OCI-LY1 (cell line): ENCODE data around the gene IZUMO4.

Source experiments
- H2AFZ ChIP-seq: fragments of 200-600 bp; sonication (generic), shearing (Covaris generic); 2 replicates; pipeline ENCODE4 v1.6.0; 2014; ENCODE audit warnings: antibody characterized with exemption, mild to moderate bottlenecking, low read length
- H3F3A ChIP-seq: fragments of 200-600 bp; sonication (generic), shearing (Covaris generic); 2 replicates; pipeline ENCODE4 v1.6.0; 2014; ENCODE audit warnings: mild to moderate bottlenecking, antibody characterized with exemption, low read length, moderate library complexity; ENCODE audit not compliant: insufficient read depth
- H3K27ac ChIP-seq: fragments of 200-600 bp; sonication (generic); 2 replicates; pipeline ENCODE4 v1.5.1; 2014; ENCODE audit warnings: low read length, mixed run types, mild to moderate bottlenecking, low read depth; ENCODE audit not compliant: poor library complexity, severe bottlenecking
- H3K27me3 ChIP-seq: fragments of 200-600 bp; sonication (generic); 2 replicates; pipeline ENCODE4 v1.6.0; 2014; ENCODE audit warnings: antibody characterized with exemption, mild to moderate bottlenecking, low read length, moderate library complexity; ENCODE audit not compliant: insufficient read depth
- H3K36me3 ChIP-seq: fragments of 200-600 bp; sonication (generic); 2 replicates; pipeline ENCODE4 v1.6.1; 2014; ENCODE audit warnings: mild to moderate bottlenecking, antibody characterized with exemption, low read length, moderate library complexity, mixed read lengths; ENCODE audit not compliant: insufficient read depth
- H3K4me1 ChIP-seq: fragments of 200-600 bp; sonication (generic); 2 replicates; pipeline ENCODE4 v1.5.1; 2014; ENCODE audit warnings: mild to moderate bottlenecking, low read length, moderate library complexity; ENCODE audit not compliant: insufficient read depth, severe bottlenecking
- H3K4me2 ChIP-seq: fragments of 200-600 bp; sonication (generic), shearing (Covaris generic); 2 replicates; pipeline ENCODE4 v1.6.1; 2014; ENCODE audit warnings: low read length
- H3K4me3 ChIP-seq: fragments of 200-600 bp; sonication (generic); 2 replicates; pipeline ENCODE4 v1.5.1; 2014; ENCODE audit warnings: low read length, low read depth, mild to moderate bottlenecking, mixed read lengths; ENCODE audit not compliant: poor library complexity, severe bottlenecking
- H3K79me2 ChIP-seq: fragments of 200-600 bp; shearing (Covaris generic); 2 replicates; pipeline ENCODE4 v1.6.1; 2016; ENCODE audit warnings: mixed run types, low read length, mixed read lengths; ENCODE audit not compliant: insufficient read depth
- H3K9ac ChIP-seq: fragments of 200-600 bp; sonication (generic), shearing (Covaris generic); 2 replicates; pipeline ENCODE4 v1.6.1; 2014; ENCODE audit warnings: mild to moderate bottlenecking, low read length, mixed read lengths
- H3K9me2 ChIP-seq: fragments of 200-600 bp; sonication (generic), shearing (Covaris generic); 2 replicates; pipeline ENCODE4 v1.6.1; 2014; ENCODE audit warnings: low read depth, mild to moderate bottlenecking, low read length, mixed read lengths
- H3K9me3 ChIP-seq: fragments of 200-600 bp; shearing (Covaris generic); 2 replicates; pipeline ENCODE4 v1.6.1; 2014; ENCODE audit warnings: low read length, mixed read lengths
- H4K20me1 ChIP-seq: fragments of 200-600 bp; sonication (generic), shearing (Covaris generic); 2 replicates; pipeline ENCODE4 v1.6.0; 2016; ENCODE audit warnings: mild to moderate bottlenecking, low read length; ENCODE audit not compliant: insufficient read depth
- EZH2 ChIP-seq: fragments of 200-600 bp; sonication (generic), shearing (Covaris generic); IDR thresholded peaks from 2 replicates; pipeline ENCODE4 v1.8.0; 2017; ENCODE audit warnings: borderline replicate concordance, mixed run types, mild to moderate bottlenecking, antibody characterized with exemption, low read length, moderate library complexity, mixed read lengths
- TF ChIP-seq, protein P1 (sequence below): fragments of 200-600 bp; sonication (generic), shearing (Covaris generic); IDR thresholded peaks from 2 replicates; pipeline ENCODE4 v1.5.1; 2017; ENCODE audit warnings: mild to moderate bottlenecking, antibody characterized with exemption, low read length, moderate library complexity, mixed read lengths

The IZUMO4 gene

GRCh38 chr19:2077398-2077797 is 19.3 kb upstream of the IZUMO4 start:
- Histone ChIP-seq H3K4me3 (no peak overlapping the region), H3K9me2 (no peaks in the 10 kb centered on the region), H3F3A (no peaks in the 10 kb centered on the region), H2AFZ (no peak overlapping the region), H4K20me1 (no peaks in the 10 kb centered on the region), H3K79me2 (peaks cover under 1% of the 10 kb centered on the region; the same call in 1 of the 2 replicates), H3K36me3 (peaks cover 64% of the 10 kb centered on the region), H3K4me1 (peaks cover 70% of the 10 kb centered on the region), H3K27ac (peak overlapping the region; percentile 87), H3K9ac (no peak overlapping the region; the same call in 1 of the 2 replicates), H3K4me2 (no peak overlapping the region), H3K9me3 (no peaks in the 10 kb centered on the region), H3K27me3 (no peaks in the 10 kb centered on the region)
- no peak for TF ChIP-seq EZH2
- TF ChIP-seq, protein P1, sequence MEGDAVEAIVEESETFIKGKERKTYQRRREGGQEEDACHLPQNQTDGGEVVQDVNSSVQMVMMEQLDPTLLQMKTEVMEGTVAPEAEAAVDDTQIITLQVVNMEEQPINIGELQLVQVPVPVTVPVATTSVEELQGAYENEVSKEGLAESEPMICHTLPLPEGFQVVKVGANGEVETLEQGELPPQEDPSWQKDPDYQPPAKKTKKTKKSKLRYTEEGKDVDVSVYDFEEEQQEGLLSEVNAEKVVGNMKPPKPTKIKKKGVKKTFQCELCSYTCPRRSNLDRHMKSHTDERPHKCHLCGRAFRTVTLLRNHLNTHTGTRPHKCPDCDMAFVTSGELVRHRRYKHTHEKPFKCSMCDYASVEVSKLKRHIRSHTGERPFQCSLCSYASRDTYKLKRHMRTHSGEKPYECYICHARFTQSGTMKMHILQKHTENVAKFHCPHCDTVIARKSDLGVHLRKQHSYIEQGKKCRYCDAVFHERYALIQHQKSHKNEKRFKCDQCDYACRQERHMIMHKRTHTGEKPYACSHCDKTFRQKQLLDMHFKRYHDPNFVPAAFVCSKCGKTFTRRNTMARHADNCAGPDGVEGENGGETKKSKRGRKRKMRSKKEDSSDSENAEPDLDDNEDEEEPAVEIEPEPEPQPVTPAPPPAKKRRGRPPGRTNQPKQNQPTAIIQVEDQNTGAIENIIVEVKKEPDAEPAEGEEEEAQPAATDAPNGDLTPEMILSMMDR = no peak

DNA sequence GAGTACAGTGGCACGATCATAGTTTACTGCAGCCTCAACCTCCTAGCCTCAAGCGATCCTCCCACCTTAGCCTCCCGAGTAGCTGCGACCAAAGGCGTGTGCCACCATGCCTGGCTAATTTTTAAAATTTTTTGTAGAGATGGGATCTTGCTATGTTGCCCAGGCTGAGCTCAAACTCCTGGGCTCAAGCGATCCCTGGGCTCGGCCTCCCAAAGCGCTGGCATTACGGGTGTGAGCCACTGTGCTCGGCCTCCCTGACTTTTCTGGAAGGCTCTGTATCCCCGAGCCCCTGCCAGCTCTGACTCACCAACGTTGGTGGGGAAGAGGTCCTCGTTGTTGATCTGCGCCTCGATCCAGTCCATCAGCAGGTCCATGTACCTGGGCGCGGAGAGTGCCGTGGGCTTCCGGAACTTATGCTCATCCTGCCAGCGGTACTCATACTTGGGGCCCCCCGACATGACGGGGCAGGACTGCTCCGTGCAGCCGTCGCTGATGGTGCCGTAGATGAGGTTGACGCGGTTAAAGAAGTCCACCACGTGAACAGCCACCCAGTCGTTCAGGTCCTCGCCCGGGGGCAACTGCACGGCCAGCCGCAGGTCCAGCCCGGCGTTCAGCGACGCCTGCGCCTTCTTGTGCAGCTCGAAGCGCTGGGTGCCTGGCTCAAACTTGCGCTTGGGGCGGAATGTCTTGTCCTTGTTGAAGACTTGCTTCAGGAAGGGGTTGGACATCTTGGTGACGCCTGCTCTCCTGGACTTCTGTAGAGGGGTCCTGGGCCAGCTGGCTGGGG is 18.7 kb upstream of the IZUMO4 start:
- Histone ChIP-seq H3K27me3 (no peaks in the 10 kb centered on the region), H3K4me2 (no peak overlapping the region), H3F3A (no peaks in the 10 kb centered on the region), H3K36me3 (peaks cover 58% of the 10 kb centered on the region), H2AFZ (no peak overlapping the region), H4K20me1 (no peaks in the 10 kb centered on the region), H3K4me3 (no peak overlapping the region), H3K79me2 (peaks cover 5% of the 10 kb centered on the region; the same call in 1 of the 2 replicates), H3K4me1 (peaks cover 77% of the 10 kb centered on the region), H3K9me3 (no peaks in the 10 kb centered on the region), H3K9ac (no peak overlapping the region), H3K9me2 (no peaks in the 10 kb centered on the region), H3K27ac (peak overlapping the region; percentile 87)
- TF ChIP-seq, protein P1 = no peak
- no peak for TF ChIP-seq EZH2

DNA sequence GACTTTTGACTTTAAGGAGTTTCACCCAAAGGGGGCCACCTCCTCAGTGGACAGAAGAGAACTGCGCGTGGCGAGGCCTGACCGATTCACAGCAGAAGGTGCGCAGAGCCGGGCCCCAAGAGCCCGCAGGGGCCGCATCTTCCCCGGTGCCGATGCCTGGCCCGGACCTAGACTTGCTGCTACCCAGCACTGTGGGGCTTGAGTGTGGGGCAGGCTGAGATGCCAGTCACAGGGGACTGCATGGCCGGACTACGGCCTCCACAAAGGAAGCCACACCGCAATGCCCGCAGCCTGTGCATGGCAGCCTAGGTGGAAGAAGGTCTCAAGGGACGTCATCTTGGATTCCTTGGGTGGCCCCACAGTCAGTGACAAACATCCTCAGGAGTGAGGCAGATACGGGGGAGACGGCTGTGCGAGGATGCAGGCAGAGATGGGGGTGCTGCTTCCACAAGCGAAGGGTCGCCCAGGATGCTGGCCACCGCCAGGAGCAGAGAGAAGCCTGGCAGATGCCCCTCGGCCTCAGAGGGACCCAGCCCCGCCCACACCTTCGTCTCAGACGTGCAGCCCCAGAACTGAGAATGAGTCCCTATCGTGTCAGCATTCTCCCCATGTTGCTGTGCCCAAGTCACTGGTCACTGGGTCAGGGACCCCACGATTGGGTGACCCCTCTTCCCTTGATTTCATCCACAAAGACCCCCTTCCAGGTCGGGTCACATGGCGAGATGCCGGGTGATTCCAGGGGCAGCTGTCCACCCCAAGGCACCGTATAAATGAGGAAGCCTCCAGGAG is 17.4 kb upstream of the IZUMO4 start:
- Histone ChIP-seq H3K9ac (no peak overlapping the region), H3F3A (no peaks in the 10 kb centered on the region), H3K27me3 (no peaks in the 10 kb centered on the region), H3K9me2 (no peaks in the 10 kb centered on the region), H3K36me3 (peaks cover 51% of the 10 kb centered on the region), H3K79me2 (peaks cover 5% of the 10 kb centered on the region; the same call in 1 of the 2 replicates), H3K27ac (peak overlapping the region; percentile 73), H3K4me2 (no peak overlapping the region), H4K20me1 (no peaks in the 10 kb centered on the region), H3K4me1 (peaks cover 83% of the 10 kb centered on the region), H3K4me3 (no peak overlapping the region), H3K9me3 (no peaks in the 10 kb centered on the region), H2AFZ (no peak overlapping the region)
- TF ChIP-seq, protein P1 = no peak
- no peak for TF ChIP-seq EZH2
